HK-2 (cell line): Measurements from ENCODE around the gene PRSS33.

ENCODE experiments used
- DNase-seq: peaks from one replicate; pipeline ENCODE4 v3.0.0-alpha.2; 2018; ENCODE audit not compliant: unreplicated experiment

PRSS33 gene

GRCh38 chr16:2741168-2741567 lies 46.2 kb downstream of the PRSS33 start:
- no peak for DNase-seq

DNA sequence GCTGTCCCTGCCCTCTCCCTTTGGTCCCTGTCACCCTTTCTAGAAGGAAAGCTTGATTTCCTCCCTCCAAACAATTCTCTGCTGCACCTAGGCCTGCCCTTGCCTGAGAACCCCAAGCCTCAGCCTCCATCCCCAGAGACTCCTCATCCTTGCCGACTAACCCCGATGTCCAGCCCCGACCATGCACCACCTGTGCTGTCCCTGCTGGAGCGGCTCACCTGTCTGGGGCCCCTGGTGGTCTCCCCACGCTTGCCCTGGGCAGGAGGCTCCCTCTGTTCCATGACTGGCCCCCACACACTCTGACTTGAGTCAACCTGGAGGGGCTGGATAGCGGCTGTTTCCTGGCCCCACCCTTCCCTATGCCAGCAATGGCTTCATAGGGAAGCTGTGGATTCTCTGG lies 46.9 kb downstream of the PRSS33 start:
- no peak for DNase-seq

GRCh38 chr16:2739625-2740430 lies 47.5 kb downstream of the PRSS33 start:
- no peak for DNase-seq

DNA sequence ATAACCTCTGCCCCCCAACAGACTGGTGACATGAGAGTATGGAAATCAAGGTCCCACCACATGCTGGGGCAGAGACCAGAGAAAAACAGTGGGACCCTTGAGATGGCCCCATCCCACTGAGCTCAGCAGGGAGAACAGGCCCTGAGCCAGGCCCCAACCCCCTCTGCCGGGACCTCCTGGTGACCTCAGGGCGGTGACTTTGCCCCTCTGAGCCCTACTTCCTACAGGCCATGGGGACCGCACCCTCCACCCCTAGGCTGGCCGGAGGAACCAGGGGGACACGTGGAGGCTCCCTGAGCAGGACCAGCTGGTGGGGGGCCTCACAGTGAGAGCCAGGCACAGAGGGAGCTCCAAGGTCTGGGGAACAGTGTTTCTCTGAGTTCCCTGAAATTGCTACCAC lies 48.7 kb downstream of the PRSS33 start:
- DNase-seq: no peak

DNA sequence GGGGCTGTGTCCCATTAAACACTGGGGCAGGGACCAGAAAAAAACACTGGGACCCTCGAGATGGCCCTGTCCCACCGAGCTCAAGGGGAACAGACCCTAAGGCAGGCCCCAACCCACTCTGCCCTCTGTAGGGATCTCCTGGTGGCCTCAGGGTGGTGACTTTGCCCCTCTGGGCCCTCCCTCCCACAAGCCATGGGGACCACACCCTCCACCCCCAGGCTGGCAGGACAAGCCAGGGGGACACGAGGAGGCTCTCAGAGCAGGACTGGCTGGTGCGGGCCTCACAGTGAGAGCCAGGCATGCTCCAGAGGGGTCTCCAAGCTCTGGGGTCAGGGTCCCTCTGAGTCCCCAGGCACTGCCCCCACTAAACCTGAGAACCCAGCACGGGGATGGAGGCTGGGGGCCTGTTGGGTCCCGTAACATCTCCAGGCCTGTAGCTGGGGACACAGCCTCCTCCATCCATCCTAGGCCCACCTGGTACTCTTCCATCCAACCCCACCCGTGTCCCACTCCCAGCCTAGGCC lies 49.4 kb downstream of the PRSS33 start:
- no peak for DNase-seq

- no peak for DNase-seq
Measured at GRCh38 chr16:2737238-2737605, 50.1 kb downstream of the PRSS33 start.

DNA sequence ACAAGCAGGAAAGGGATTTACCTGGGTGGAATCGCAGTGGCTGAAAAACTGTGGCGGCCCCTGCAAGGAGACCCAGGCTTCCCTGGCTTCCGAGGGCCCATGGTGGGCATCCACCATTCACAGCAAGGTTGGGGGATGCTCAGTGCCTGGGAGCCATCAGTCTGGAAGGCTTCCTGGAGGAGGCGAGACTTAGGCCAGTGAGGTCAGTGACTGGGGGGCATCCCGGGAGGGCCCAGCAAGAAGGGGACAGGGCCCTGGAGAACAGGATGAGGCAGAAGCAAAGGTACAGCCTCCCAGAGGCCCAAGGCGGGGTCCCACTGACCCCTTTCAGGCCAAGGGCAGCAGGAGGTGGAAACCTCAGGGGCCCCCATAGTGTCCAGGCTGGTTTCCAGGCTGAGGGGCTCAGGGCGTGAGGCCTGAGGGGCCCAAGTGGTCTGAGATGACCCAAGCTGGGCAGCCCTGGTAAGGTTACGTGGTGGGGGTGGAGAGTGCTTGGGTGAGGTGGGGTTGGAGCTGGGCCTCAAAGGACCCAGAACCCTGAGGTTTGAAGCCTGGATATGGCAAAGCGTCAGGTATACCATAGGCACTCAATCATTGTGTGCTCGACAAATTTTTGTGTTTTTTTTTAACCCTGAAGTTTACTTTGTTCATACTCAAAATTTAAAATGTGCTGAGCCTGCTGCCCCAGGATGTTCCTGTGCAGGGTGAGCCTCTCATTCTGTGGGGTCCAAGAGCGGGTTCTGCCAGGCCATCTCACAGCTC lies 50.7 kb downstream of the PRSS33 start:
- DNase-seq: no peak

GRCh38 chr16:2734844-2735515 lies 52.4 kb downstream of the PRSS33 start:
- no peak for DNase-seq
